IMR-90 (cell line): ENCODE results near the gene ZNF446.

Experiments used
- CEBPB ChIP-seq: IDR thresholded peaks from 2 replicates; pipeline ENCODE4 v1.6.1; 2012; ENCODE audit warnings: low read depth, low read length, improper control_type of control experiment
- MAZ ChIP-seq: IDR thresholded peaks from 2 replicates; pipeline ENCODE4 v1.6.1; 2012; ENCODE audit warnings: low read depth, mild to moderate bottlenecking, low read length, improper control_type of control experiment, moderate library complexity, borderline replicate concordance
- POLR2A ChIP-seq: IDR thresholded peaks from 2 replicates; pipeline ENCODE4 v1.6.1; 2012; ENCODE audit warnings: mild to moderate bottlenecking, low read depth, low read length
- RFX5 ChIP-seq: IDR thresholded peaks from 2 replicates; pipeline ENCODE4 v1.8.0; 2012; ENCODE audit warnings: low read depth, mild to moderate bottlenecking, low read length, moderate library complexity
- SMC3 ChIP-seq: fragments of 150-350 bp; IDR thresholded peaks from 2 replicates; pipeline ENCODE4 v1.6.1; 2016; ENCODE audit warnings: low read depth, mild to moderate bottlenecking, antibody characterized with exemption, low read length, moderate library complexity
- TF ChIP-seq, protein P1 (sequence below): fragments of 150-350 bp; IDR thresholded peaks from 2 replicates; pipeline ENCODE4 v1.6.1; 2017; ENCODE audit warnings: mild to moderate bottlenecking, antibody characterized with exemption, low read length, low read depth
- TF ChIP-seq, protein P2 (sequence below): fragments of 150-350 bp; IDR thresholded peaks from 2 replicates; pipeline ENCODE4 v1.6.1; 2016; ENCODE audit warnings: low read depth, mild to moderate bottlenecking, low read length, moderate library complexity, borderline replicate concordance
- TF ChIP-seq, protein P3 (sequence below): conservative IDR thresholded peaks from 2 replicates; pipeline ENCODE4 v1.5.1; 2012; ENCODE audit warnings: mild to moderate bottlenecking, low read depth, low read length, improper control_type of control experiment

DNA sequence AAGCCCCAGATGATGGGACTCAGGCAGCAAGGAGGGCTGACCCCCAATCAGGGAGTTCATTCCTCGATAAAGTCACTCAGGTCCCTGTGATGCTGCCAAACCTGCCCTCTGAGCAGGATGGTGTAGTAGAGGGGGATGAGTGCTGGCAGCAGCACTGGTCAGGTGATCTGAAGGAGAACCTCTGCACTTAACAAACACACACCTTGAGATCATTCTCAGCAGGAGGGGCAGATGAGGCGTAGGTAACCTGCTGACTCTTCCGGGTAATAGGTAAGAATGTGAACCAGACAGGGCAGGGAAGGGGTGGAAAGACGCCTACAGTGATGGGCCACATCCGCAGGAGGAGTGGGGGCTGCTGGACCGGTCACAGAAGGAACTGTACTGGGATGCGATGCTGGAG lies 3.2 kb downstream of the ZNF446 start:
- TF ChIP-seq POLR2A (no peak), CEBPB (no peak), RFX5 (no peak), MAZ (no peak), SMC3 (no peak)
- TF ChIP-seq, protein P1, sequence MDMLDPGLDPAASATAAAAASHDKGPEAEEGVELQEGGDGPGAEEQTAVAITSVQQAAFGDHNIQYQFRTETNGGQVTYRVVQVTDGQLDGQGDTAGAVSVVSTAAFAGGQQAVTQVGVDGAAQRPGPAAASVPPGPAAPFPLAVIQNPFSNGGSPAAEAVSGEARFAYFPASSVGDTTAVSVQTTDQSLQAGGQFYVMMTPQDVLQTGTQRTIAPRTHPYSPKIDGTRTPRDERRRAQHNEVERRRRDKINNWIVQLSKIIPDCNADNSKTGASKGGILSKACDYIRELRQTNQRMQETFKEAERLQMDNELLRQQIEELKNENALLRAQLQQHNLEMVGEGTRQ, result no peak
- TF ChIP-seq, protein P2, sequence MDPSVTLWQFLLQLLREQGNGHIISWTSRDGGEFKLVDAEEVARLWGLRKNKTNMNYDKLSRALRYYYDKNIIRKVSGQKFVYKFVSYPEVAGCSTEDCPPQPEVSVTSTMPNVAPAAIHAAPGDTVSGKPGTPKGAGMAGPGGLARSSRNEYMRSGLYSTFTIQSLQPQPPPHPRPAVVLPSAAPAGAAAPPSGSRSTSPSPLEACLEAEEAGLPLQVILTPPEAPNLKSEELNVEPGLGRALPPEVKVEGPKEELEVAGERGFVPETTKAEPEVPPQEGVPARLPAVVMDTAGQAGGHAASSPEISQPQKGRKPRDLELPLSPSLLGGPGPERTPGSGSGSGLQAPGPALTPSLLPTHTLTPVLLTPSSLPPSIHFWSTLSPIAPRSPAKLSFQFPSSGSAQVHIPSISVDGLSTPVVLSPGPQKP, result no peak
- TF ChIP-seq, protein P3, sequence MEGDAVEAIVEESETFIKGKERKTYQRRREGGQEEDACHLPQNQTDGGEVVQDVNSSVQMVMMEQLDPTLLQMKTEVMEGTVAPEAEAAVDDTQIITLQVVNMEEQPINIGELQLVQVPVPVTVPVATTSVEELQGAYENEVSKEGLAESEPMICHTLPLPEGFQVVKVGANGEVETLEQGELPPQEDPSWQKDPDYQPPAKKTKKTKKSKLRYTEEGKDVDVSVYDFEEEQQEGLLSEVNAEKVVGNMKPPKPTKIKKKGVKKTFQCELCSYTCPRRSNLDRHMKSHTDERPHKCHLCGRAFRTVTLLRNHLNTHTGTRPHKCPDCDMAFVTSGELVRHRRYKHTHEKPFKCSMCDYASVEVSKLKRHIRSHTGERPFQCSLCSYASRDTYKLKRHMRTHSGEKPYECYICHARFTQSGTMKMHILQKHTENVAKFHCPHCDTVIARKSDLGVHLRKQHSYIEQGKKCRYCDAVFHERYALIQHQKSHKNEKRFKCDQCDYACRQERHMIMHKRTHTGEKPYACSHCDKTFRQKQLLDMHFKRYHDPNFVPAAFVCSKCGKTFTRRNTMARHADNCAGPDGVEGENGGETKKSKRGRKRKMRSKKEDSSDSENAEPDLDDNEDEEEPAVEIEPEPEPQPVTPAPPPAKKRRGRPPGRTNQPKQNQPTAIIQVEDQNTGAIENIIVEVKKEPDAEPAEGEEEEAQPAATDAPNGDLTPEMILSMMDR, result no peak
